Pons (tissue), 1 donor: ENCODE results near the gene SCCPDH.
A peak's percentile ranks its signal among the peaks of the same experiment; 100 is the strongest.

ENCODE experiments used
- DNase-seq: peaks from one replicate; pipeline ENCODE4 v3.0.0-alpha.2; 2016; ENCODE audit warnings: low spot score

SCCPDH gene

DNA sequence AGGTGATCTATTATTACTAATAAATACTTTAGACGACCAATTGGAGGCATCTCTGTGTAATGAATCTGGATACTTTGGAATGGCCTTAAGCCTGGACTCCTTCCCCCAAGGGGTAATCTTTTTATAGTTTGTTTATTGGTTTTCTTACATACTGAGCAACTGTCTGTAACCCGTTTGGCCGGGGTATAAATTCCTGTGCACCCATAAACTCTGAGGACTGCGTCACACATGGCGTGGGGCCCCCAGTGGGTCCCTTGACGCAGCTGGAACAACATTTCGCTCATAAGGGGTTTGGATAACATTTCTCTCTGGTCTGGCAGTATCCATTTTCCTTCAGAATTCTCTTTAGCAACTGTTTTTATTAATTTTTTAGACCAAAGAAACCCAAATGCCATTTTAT, 26.5 kb downstream of the SCCPDH start:
- no peak for DNase-seq

DNA sequence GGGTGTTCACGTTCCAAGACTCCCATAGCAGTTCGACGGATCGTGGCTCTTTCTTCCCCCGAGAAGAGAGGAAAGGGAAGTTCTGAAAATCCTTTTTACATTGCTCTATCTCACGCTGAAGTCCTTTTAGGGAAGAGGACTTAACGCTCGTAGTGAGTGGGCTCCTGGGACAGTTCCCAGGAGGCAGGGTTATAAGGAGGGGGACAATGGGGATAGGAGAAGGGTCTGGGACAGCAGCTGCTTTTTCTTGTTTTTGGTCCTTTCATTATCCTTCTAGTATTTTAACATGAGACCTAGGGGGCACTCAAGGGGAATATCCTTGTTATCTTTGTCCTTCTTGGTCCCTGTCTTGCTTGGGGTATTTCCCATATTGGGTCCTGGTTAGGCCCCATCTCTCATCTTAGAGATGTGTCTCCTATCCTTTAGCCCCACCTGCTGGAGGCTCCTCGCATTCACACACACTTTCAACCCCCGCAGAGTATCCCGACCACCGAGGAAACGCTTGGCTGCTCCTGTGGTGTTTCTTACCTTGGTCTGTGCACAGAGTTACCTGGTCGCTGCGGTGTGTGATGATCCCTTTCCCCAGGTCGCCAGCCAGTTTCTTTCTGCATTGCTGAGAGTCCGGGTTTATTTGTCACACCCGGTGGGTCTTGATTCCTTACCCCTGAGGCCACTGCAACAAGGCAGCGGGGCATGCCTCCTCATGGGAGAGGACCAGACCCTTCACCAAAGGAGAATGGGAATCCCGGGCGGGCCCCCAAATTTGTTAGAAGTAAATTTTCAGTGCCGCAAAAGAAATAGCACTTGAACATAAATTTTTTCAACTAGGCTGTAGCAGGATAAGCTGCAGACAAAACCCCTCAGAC, 29.7 kb downstream of the SCCPDH start:
- peak; percentile 54 for DNase-seq

DNA sequence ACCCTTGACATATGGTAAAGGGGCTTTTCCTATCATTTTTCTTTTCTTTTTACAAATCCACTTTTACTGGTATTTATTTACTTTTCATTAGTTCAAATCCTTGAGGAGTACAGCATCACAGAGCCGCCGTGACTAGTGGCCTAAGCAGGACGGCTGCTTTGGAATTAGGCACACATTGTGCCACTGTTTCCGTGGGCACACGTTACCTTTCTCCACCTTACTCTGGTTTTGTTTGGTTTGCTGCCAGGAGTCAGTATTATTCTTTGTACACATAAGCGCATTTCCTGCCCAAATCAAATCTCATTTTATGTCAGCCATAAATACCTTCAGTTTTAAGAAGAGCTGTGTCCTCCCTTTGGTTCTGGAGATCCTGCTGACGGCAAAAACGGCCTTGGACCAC, 31.2 kb downstream of the SCCPDH start:
- no peak for DNase-seq

GRCh38 chr1:246760422-246761347, 36.5 kb downstream of the SCCPDH start:
- no peak for DNase-seq

DNA sequence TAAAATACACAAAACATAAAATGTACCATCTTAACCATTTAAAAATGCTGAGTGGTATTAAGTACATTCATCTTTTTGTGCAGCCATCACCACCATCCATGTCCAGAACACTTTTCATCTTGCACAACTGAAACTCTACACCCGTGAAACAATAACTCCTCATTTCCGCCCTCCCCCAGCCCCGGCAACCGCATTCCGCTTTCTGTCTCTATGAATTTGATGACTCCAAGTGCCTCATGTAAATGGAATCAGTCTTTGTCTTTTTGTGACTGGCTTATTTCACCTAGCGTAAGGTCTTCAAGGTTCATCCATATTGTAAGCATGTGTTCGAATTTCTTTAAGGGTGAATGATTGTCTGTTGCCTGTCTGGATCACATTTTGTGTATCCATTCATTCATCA, 37.2 kb downstream of the SCCPDH start:
- no peak for DNase-seq

DNA sequence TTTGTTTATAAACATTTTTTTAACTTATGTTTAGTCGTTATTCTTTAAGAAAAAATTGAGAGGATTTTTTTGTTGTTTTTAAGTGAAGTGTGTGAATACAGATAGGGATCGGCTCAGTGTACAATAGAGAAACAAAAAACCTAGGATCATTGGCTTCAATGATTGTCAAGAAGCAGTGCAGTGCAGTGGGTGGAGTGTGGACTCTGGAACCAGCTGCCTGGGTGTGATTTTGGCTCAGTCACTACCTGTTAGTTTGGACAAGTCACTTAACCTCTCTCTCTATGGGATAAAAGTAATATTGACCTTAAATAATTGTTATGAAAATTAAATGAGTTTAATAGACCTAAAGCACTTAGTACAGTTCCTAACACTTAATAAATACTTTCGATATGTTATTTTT, 41.3 kb downstream of the SCCPDH start:
- DNase-seq: no peak

DNA sequence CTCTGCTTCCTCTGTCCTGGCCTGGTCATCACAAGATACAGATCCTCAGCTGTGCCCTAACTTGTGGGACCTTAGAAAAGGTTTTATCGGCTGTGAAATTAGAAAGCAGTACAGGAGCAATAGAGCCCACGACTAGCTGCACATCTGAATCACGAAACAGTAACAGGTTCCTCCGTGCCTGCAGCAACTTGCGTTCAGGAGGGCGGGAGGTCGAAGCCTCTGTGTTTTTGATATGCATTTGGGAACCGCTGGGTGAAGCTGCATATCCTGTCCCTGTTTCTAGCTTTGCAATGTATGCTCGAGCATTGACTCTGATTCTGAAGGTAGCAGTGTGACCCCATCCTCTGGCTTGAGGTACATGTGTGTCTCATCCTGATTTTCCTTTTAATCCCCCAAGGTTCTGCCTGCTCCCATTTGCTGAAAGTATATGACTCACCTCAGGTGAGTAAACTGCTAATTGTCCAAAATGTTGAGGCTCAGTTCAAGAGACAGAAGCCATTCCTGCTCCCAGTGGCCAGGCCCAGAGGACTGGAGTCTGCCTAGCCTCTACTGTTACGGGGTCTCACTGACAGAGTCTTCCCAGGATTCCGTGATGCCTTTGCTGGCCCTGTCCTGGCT, 44.3 kb downstream of the SCCPDH start:
- DNase-seq: no peak

DNA sequence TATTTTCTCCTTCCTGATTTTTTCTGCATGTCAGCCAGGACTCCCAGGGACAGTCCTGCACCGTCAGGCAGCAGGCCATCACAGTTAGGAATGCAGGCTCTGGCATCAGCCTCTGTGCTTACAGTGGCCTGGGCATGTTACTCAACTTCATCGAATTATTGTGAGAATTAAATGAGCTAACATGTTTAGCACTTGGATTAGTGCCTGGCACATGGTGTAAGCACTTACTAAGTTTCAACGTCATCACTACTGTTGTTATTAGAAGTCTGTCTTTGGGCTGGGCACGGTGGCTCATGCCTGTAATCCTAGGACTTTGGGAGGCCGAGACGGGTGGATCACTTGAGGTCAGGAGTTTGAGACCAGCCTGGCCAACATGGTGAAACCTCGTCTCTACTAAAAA, 45.1 kb downstream of the SCCPDH start:
- DNase-seq: no peak

GRCh38 chr1:246771366-246771765, 47.2 kb downstream of the SCCPDH start:
- no peak for DNase-seq

DNA sequence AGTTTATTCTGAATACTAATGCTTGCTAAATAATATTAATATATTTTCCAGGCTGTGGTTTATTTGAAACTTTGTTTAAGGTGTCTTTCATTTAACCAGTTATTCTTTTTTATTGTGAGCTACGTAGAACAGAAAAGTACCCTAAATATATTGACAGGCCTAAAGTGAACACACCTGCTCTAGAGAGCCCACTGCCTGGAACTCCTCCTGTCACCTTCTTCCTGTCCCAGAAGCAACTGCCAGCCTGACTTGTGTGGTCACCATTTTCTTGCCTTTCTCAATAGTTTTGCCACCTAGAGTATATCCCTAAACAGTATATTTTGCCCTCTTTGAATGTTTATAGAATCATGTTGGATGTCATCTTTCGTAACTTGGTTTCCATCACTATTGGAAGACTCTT, 48.5 kb downstream of the SCCPDH start:
- DNase-seq: no peak

DNA sequence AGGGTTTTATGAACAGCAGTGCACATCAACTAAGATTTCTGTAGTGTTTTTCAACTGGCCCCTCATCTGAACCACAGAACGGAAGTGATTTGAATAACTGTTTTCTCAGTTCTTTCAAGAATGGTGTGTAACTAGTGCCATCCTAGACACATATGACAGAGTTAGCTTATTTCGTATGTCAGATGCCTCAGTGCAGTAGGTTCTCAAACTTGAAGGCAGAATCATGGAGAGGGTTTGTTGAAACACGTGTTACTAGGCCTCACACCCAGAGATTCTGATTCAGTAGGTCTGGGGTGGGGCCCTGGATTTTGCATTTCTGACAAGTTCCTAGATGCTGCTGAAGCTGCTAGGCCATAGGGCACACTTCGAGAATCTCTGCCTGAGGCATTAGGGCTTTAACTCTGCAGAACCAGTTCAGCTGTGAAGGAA, 49.0 kb downstream of the SCCPDH start:
- no peak for DNase-seq

GRCh38 chr1:246775531-246776385, 51.5 kb downstream of the SCCPDH start:
- DNase-seq: no peak

DNA sequence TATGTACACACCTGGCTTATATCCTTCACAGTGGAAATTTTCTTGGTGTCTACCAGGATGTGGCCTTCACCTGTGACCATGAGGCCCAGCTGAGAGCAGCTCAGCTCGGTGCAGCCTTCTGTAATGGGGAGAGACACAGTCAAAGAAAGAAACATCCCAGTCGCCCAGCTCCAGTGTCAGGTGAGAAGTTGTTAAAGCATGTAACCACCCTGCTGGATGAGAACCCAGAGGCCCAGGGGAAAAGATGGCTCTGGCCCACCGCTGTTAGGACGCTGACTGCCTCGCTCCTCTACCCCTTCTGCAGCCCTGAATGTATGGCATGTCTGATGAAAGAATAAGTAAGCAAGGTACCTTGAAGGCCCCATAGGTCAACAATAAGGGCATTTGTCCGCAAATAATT, 52.7 kb downstream of the SCCPDH start:
- no peak for DNase-seq

DNA sequence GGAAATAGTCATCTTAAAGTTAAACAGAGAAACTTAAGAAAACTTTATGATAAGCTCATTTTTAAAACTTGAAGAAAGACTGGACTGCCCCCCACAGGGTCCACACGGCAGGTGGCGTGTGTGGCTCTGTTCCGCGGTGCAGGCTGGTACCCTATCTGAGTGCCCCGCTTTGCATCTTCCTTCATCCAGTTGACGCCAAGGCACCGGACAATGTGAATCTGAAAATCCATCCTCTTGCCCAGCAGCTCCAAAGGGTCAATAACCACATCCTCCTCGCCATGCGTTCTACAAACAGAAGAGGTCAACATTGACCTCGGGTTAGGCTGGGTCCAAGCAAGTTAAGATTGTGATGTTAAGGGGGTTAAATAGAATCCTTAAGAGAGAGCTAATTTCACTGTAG, 54.5 kb downstream of the SCCPDH start:
- DNase-seq: no peak

DNA sequence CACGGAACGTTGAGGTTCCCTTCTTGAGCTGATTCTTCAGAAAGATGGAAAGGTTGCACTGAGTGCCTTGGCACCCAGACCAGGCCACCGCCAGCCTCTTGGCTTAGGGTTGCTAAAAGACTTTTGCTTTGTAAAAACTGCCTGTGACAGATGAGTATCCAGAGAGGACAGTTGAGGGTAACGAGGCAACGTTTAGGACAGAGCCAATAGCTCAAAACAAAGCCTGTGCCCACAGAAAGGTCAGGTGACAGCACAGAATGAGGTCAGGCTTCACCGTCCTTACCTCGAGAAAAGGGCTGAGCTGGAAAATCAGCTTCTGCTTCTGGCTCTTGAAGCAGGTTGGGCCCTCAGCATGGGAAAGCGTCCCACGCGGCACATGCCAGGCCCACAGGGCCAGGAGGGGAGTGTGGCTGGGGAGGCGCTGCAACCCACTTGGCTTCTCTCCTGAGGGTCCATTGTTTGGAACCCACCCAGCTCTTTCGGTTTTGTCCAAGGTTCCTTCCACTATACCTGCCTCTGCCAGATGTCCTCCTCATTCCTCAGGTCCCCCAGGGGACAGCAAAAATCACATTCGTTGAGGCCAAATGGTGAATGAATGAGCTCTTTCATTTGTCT, 55.5 kb downstream of the SCCPDH start:
- peak; percentile 19 for DNase-seq

- no peak for DNase-seq
These were observed 56.1 kb downstream of the SCCPDH start for GRCh38 chr1:246780264-246780663.

DNA sequence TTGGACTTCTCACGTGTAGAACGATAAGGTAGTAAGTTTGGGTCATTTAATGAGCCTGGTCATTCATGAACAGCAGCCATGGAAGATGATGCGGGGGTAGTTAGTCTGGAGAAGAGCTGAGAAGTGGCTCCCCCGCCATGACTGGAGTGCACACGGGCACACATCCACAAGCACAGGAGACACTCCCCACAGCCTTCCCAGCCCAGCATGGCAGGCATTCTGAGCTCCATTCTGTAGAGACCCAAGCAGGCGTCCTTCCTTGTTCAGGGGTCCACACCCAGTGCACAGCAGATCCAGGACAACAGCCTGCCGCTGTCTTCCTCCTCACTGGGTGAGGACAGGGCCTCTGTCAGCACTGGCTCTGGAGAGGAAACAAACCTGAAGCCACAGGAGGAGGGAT, 57.0 kb downstream of the SCCPDH start:
- no peak for DNase-seq

GRCh38 chr1:246782120-246782900, 58.1 kb downstream of the SCCPDH start:
- no peak for DNase-seq

GRCh38 chr1:246784621-246785493, 60.6 kb downstream of the SCCPDH start:
- no peak for DNase-seq
